HUDEP-2 (cell line): ENCODE results near the gene RAMACL.

Experiments
- DNase-seq, 76 experiments: peaks; one replicate each; lab custom pipeline; 2025; ENCODE audit not compliant: unreplicated experiment in 76 of 76; lab: John Stamatoyannopoulos, UW

The RAMACL gene

DNA sequence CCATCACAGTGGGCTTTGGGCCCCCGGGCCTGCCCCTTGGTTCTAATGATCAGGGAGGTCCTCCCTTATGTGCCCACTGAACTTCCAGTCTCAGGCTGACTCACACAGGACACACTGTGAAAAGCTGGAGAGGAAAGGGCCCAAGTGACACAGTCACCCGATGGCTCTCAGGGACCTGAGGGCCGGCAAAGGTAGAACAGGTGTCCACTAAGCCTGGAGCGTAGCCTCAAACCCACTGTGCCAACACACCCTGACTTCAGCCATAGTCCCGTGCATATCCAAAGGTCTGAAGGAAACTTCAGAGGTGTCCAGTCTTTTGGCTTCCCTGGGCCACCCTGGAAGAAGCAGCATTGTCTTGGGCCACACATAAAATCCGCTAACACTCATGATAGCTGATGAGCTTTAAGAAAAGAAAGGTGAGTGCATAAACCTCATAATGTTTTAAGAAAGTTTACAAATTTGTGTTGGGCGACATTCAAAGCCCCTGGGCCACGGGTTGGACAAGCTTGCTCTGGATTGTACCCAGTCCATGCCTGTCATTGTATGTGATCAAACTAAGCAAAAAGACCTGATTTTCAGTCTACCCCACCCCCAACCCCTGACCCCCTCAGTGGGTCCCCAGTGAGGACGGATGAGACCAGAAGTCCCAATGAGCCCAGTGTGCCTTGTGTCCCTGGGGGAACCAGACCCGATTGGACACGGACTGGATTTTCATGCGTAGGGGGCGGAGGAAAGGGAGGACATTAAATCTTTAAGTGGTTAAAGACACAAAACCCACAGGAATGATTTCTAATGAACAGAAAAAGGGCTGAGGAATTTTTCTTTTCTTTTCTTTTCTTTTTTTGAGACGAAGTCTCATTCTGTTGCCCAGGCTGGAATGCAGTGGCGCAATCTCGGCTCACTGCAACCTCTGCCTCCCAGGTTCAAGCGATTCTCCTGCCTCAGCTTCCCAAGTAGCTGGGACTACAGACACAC, 6.1 kb downstream of the RAMACL start:
- DNase-seq = no peak

DNA sequence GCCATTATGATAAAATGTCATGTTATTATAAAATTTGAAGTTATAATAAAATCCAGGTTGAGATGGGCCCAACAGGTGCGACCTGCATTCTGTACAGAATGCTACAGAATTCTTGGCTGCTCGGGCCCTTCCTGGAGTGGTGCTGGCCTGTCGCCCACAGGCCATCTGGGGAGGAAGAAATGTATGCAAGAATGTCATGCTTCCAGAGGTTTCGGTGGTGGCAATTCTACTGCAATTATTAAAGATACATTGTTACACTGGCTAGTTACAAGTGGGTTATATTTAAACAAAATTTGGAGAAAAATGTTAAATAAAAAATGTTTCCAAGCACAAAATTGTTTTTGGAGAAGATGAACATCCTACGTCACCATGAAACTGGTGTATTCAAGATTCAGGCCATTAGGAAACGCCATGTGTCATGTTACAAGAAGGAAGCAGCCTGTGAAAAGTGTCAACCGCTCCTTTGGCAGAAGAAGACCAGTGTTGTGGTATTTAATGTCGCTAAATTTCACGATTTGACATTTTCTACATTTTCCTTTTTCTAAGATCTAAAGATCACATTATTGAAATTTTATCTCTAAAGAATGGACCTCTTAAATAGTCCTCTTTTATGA, 7.1 kb downstream of the RAMACL start:
- no peak for DNase-seq

DNA sequence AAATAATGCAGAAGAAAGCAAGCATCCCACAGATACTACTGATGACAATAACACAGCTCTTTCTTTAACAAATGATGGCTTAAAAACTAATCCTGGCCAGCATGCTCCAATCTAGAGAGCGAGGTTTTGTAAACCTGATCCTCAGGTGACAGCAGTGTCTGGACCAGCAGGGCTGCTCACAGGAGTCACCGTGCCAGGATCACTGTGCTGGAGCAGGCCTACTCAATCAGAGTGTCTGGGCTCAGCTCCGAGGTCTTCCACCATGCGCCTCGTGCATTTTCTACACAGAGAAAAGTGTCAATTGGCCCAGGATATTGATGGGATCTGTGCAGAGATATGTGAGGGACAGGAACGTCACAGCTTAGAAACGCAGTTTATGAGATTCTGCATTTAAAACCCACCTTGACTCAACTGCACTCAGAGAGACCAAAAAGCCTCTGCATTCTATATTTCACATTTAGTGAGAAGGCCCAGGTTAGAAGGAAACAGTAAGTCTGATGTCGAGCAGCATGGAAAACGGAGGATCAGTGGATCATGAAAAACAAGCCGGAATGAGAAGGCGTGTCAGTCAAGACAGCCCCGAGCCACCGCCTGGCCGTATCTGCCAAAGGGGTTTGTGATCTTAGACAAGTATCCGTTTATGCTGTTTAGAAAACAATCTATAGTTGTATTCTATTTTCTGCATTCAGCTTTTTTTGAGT, 7.8 kb downstream of the RAMACL start:
- DNase-seq = no peak

DNA sequence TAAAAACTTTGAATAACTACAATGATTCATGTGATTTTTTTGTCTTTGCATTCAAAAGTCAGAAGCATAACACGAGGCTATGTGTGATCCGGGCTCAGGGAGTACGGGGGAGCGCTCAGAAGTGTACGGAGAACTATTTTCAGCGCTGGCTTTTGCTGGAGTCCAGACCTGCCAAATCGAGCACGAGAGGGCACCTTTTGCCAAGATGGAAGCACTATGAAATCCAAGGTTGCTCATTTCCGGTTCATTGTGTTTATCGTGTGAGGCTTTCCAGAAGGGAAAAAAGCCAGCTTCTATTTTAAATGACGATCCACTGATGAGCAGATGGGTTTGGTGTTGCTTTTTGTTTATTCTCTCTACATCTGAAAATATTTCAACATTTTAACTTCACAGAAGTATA, 11.3 kb downstream of the RAMACL start:
- no peak for DNase-seq

DNA sequence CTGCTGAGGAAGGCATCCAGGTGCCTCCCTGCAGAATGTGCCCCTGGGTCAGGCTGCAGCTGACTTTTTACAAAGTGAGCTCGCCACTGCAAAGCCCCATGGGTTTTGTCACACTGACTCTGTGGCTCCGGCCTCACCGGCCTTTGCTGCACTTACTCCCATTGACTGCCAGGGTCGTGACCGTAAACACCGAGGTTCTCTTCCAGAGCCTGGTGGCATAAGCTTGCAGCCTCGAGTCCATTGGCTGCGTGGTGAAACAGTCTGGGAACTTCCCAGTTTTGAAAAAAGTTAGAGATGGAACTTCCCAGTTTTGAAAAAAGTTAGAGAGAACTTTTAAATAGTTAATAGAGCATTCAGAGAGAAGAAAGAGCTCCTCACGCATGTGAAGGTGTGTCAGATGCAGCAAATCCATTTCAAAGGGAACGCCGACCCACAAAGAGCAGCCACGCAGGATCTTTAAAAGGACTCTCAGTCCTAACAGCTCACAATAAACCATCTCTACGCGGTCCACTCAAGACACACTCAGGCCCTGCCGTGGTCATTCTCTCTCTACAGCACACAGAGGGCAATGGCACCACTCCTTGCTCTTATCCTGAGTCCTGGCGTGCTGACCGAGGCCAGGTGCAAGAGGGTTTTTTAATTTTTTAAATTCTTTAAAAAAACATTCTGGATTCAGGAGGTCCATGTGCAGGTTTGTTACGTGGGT, 12.8 kb downstream of the RAMACL start:
- DNase-seq = no peak

DNA sequence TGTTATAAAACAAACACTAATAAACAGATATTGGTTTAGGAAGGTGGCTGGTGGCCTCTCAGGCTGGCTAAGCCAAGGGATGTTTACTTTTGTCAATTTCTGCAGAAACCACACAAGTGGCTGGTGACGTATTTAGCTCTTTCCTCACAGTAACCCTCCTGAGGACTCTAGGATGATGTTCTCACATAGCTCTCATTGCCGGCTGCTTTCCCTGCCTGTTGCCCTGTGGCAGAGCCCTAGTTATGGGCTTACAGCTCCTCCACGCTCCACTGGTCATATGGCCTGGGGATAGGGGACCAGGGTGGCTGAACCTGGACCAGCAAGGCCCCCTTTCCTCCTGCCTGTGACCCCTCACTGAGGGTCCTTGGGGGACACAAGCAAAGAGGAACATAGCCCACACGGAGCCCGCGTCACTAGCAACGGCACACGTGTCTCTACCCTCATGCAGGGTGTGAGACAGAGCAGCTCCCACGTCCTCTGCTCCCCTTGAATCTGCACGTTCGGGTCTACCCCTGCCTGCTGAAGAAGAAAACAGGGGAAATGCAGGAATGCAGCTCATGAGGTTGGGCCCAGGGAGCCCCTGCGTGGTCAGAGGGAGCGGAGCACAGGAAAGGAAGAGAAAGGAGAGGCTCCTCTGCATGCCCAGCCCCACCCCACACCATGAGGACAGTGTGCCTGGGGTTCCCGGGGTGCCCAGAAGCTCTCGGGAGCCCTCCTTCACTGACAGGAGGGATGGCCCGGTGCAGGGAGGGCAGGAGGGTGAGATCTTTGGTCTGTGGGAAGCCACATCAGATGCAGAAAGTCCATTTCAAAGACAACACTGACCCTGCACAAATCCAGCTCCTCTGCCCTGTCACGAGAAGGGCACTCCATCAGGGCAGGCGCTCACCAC, 13.9 kb downstream of the RAMACL start:
- no peak for DNase-seq

DNA sequence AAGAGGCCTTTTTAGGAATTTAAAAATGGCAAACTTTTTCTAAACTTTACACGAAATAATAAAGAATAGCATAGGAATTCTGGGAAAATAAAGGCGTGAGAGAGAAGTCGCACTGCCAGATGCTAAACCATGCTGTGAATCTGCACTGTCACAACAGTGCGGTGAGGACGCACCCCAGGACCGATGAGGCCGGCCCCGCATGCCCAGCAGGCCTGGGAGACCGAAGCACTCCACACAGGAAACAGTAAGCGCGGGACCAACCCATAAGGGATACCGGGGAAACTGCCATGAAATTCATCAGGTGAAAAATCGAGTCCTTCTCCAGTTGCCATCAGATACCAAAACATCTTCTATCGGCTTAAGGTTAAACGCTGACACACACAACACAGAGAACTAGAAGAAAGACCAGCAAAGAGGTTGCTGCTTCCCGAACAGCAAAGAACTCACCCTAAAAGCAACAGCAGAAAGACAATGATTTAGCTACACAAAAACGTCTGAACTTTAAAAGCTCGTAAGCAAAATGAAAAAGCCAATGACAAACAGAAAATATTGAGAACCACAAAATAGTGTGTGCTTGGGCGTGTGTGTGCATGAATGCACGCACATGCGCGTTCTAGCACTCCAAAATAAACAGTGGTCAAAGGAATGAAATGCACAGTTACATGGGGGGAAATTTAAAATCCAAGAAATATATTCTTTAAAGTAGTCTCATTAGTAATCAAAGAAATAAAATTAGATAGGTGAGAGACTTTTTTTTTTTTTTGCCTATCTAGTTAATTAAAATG, 15.4 kb downstream of the RAMACL start:
- no peak for DNase-seq

DNA sequence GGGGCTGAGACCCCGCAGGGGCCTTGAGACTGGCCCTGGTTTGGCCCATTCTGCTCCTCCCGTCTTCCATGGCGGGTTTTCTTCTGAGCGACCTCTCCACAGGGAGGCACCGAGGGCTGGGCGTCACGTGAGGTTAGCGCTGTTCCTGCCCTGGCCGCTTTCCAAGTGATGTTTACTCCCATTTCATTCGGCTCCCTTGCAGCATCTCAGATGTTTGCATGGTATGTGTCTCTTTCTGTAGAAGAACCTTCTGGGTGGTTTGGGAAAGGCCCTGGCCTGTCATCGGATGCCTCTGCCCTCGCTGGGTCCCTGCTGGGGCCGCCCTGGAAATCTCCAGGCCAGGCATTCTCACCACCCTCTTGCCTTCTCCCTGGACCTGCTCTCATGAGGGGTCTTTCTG, 17.3 kb downstream of the RAMACL start:
- DNase-seq = no peak

DNA sequence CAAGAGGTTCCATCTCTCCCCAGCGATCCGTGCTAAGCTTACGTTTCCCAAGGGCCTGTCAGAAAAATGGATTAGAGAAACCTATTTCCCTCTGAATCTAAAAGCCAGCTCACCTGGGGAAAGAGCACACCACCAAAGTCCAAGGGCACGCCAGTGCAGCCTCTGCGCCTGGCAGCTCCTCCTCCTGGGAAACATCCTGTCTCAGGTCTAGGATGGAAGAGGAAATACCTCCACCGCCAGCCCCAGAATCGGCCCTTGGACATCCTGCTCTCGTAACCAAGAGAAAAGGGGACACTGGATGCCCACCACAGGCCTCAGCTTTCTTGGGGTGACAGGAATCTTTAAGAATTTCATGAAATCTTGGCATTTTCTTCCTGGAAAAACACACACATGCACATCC, 18.7 kb downstream of the RAMACL start:
- DNase-seq = no peak

DNA sequence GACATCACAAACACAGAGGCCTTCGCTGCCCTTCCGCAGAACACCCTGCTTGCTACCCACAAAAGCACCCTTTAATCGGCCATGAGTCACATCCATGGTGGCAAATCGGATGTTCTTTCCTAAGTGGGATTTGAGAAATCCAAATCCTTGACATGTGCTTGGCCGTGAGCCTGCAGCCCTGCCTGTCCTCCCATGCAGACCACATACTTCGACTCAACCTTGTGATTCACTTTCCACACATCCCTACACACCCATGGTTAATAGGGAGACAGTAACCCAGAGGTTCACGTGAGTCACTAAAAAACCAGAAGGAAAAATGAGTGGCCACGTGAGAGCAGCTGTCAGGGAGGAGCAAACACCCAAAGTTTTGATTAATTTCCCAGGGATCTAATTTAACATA, 19.4 kb downstream of the RAMACL start:
- no peak for DNase-seq

DNA sequence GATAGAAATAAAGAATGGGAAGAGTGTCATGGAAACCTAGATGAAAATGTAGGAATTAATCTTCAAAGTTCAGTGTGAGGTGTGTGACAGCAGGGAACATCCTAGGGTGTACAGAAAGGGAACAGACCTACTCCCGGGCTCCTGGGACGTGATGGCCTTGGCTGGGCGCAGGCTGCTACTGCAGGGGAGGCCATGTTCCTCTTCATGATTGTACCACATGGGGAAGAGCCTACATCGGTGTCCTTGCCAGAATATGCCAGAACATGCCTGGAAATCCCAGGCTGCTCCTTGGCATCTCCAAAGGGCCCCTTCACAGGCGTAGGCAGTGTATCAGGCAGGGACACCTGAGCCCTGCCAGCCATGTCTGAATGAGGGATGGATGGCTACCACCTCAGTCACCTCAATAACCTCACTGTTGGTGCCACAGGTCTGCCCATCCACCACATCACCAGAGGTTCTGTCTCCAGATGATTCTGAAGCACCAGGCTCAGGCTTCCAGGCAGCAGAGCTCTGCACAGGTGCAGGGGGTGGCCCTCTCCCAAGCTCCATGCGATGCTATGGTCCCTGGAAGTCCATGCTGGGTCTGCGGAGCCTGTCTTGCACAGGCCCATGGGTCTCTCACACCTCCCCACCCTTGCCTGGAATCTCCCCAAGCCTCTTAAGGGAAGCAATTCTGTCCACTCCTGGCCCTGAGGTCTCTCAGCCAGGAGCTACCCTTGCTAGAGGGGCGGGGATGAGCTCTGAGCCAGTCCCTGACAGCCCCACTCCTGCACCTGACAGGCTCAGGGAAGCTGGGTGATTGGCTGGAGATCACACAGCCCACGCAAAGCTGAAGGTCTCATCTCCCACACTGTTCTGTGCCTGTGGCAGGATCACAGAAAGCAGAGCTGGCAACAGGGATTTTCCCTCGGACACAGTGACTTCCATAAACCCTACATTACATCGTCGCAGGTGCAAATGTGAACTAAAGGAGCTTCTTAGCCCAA, 20.2 kb downstream of the RAMACL start:
- no peak for DNase-seq

DNA sequence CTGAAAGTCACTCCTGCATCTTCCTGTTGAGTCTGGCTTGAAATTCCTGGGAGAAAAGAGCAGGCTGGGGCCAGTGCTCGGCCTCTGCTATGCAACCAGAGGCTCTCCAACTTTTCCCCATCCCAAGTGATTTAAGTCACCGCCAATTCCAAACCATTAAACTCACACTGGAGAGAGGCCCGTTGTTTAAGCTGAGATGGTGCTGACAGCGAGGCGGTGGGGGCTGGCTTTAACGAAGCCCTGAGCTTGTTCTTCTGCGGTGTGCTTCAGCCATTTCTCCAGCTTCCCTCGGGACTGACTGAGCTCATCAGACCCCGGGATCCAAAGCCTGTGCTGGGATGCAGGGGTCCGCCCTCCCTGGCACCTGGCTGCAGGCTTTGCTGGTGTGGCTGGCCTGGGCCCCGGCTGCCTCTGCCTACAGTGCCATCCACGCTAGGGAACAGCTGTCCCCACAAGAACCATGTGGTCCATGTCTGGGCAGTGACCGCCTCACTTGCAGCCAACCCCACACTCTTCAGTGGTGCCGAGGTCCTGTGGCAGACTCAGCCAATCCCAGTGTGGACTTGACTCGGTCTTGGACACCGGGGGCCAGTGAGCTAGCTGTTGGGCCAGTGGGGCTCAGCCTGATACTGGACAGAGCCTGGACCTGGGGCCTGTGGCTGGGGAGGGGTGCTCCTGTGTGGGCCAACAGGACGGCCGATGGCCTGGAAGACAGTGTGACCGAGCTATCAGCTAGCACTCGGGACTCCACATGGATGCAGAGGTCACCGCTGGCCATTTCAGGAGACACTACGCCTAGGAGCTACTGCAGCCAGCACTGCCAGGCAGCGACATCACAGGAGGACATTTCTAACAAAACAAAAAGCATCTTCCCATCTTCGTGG, 21.2 kb downstream of the RAMACL start:
- no peak for DNase-seq

DNA sequence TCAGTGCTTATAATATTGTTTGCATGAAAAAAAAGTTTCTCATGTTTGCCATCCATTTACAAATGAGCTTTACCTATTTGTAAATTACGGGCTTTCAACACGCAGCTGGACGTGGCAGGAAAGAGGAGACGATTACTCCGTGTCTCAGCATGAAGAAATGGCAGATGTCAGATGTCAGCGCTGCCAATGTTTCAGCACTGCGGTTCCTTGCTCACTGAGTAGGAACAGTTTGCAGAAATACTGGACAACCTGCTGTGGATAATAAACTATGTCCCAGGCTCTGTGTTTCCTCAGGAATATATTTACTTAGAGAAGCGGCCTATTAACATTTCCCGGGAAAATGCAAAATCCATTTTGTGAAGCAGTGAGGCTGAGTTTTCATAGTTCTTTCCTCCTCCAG, 22.7 kb downstream of the RAMACL start:
- DNase-seq = no peak

DNA sequence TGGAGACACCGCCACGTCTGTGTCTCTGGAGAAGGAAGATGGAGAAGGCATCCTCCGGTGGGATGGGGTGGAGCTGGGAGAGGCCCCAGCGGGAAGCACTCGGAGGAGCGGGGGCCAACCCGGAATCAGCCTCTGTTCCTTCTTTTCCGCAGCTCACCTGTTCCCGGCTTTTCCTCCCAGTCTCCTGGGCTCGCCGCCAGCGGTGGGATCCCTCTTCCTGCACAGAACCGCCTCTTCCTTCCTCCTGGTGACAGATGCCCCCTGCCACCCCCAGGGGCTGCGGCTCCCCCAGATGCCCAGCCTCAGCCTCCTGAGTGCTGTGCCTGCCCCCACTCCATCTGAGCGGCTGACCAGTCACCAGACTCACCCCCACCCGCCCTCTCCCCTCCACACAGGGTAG, 23.3 kb downstream of the RAMACL start:
- DNase-seq = no peak

DNA sequence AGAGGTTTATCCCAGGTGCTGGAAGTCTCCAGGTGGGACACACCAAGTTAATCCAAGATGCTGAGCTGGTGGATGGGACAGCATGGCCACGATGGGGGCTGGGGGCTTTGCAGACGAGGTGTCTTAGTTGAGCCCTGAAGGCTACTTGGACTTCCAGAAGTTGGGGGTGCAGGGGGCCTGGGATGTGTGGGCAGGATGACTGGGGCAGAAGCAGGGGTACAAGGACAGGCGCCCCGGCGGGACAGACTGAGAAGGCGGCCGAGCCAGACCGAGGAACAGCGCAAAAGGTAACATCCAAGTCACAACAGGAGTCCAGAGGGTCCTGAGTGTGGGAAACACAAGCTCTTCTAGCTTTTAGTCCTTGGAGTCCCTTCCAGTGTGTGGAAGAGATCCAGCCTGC, 23.8 kb downstream of the RAMACL start:
- no peak for DNase-seq

DNA sequence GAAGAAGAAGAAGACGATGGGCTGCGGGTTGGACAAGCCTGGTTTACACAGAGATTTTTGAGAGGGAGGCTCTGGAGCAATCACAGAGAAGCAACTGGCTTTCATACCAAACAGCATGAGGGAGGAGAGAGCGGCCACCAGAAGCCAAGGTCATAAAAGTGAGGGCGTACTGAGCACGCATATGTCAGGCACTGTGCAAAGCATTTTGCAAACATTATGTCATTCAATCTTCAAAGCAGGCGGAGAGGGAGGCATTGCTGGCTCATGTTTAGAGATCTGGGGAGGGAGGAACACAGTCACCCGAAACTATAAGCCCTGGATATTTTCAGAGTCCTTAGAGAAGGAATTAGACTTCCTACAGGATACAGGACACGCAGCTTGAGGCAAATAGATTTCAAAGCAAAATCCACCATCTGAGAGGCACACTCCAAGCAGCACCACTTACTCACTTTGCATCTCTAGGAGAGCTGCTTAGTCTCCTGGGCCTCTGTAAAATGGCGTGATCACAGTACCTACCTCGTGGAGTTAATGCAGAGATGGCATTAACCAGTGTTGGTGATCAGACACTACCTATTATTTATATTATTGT, 24.6 kb downstream of the RAMACL start:
- DNase-seq = no peak

DNA sequence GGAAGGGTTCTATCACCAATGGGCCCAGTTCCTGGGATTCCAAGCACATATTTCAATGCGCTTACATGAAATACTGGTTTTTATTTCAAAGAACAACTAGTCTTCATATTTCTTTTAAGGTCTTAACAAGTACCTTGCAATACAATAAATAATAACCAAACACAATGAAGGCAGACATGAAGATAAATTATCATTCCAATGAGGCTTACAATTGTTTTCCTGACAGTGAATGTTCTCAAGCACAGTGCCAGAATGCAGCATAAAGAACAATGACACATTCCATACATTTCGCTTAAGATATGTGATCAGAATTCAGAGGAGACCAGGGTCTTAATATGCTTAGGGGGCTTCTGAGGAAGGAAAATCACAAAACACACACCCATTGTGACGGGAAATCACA, 26.3 kb downstream of the RAMACL start:
- no peak for DNase-seq
